ENCODE measurements around the gene PMPCA. TPM values are rescaled to one million over a fixed set of nuclear protein-coding genes. Genes with fewer than 3 reads are reported as not detected.

PMPCA gene
- total and polyA plus RNA-seq, 2 donors (not counting 3 experiments of a cell fraction or from before 2014, with no cell fraction given): 69.0 to 75.3 TPM

GRCh38 chr9:136403538-136403914, 6.9 kb upstream of the PMPCA start:
- BruUV-seq (replicated peaks): no TSS peak
- no peak overlapping the region for H3K9ac ChIP-seq (replicated peaks; ENCODE audit: extremely low read depth, insufficient read depth, low read length)

More at GRCh38 chr9:136403538-136403914, 6.9 kb upstream of the PMPCA start:
- no peaks in the 10 kb centered on the region for H3K27me3 ChIP-seq (ENCODE audit: control insufficient read depth in 2 of 2, insufficient read depth in 2 of 2, low read length in 2 of 2)
- peaks cover 0 to 19% of the 10 kb centered on the region in 2 experiments for H3K36me3 ChIP-seq (ENCODE audit: control insufficient read depth in 2 of 2, extremely low read depth in 1 of 2, insufficient read depth in 2 of 2, low read length in 2 of 2)
- H3K4me1 ChIP-seq (ENCODE audit: control insufficient read depth, extremely low read depth, insufficient read depth, low read length): peaks cover 9% of the 10 kb centered on the region
- H3K4me2 ChIP-seq (ENCODE audit: insufficient read depth, low read length): no peak overlapping the region
- no peak overlapping the region for H2AFZ ChIP-seq (ENCODE audit: low read depth, low read length)
- ChIA-PET POLR2A (no interaction called here), CTCF (no interaction called here)
- TF ChIP-seq POLR2AphosphoS5 (IDR thresholded peaks at IDR 0.05; ENCODE audit: insufficient read depth, low read depth, low read length) (no peak), EZH2 (IDR thresholded peaks at IDR 0.05; ENCODE audit: borderline replicate concordance, low read depth, low read length, severe bottlenecking) (no peak), GATA2 (IDR thresholded peaks at IDR 0.05; ENCODE audit: insufficient read depth, insufficient read length, low read depth, low read length) (no peak), JUN (IDR thresholded peaks at IDR 0.05; ENCODE audit: borderline replicate concordance, insufficient read depth, insufficient read length, low read depth) (no peak), CTCF (IDR thresholded peaks at IDR 0.05; ENCODE audit: extremely low read depth in 1 of 2, insufficient read depth in 1 of 2, low read depth in 1 of 2, low read length in 2 of 2) (no peak), MYC (IDR thresholded peaks at IDR 0.05; ENCODE audit: low read depth, low read length) (no peak), MAX (IDR thresholded peaks at IDR 0.05; ENCODE audit: insufficient read depth, insufficient read length) (no peak), POLR2A (IDR thresholded peaks at IDR 0.05; ENCODE audit: low read depth, low read length) (no peak), FOS (IDR thresholded peaks at IDR 0.05; ENCODE audit: borderline replicate concordance, insufficient read depth, low read length) (no peak)
- FAIRE-seq (no peak), DNase-seq (ENCODE audit: low read depth, low spot score) (no peak)
- no peak overlapping the region for H3K4me3 ChIP-seq (replicated peaks in 1 of 3; ENCODE audit: insufficient read depth in 1 of 3, low read depth in 1 of 3, low read length in 3 of 3)
- H3K9me3 ChIP-seq (replicated peaks; ENCODE audit: control insufficient read depth, insufficient read depth, low read length): no peaks in the 10 kb centered on the region
- H3K79me2 ChIP-seq (ENCODE audit: control insufficient read depth, insufficient read depth, low read length): peaks cover 16% of the 10 kb centered on the region
- intact Hi-C loops (cut with micrococcal nuclease) (no loop called here), dilution Hi-C loops (cut with MboI; ENCODE audit: extremely low pct_ligation_motif_present, low sequenced_read_pairs) (no loop called here)
- H3K9me1 ChIP-seq (replicated peaks; ENCODE audit: control insufficient read depth, extremely low read depth, insufficient read depth, low read length): no peaks in the 10 kb centered on the region
- no peaks in the 10 kb centered on the region for H4K20me1 ChIP-seq (replicated peaks; ENCODE audit: control insufficient read depth, extremely low read depth, insufficient read depth, low read length)
- H3K27ac ChIP-seq (ENCODE audit: insufficient read depth, low read depth, low read length): no peak overlapping the region

All from endothelial cell of umbilical vein (primary cell).